K562 (cell line): ENCODE measurements around the gene ABCB6.

Source experiments
- CTCF ChIP-seq, 3 experiments: IDR thresholded peaks in 2 of 3; conservative IDR thresholded peaks in 1 of 3; 2 replicates each; pipeline ENCODE4 v1.5.1; 2011 to 2012; ENCODE audit warnings: low read length in 3 of 3, mild to moderate bottlenecking in 3 of 3, control low read depth in 2 of 3, improper control_type of control experiment in 1 of 3, inconsistent platforms in 1 of 3, low read depth in 1 of 3, mixed read lengths in 1 of 3, moderate library complexity in 1 of 3; ENCODE audit not compliant: insufficient read depth in 2 of 3
- GTF3C2 ChIP-seq: IDR thresholded peaks from 3 replicates; pipeline ENCODE4 v1.6.1; 2011; ENCODE audit warnings: borderline replicate concordance, mild to moderate bottlenecking, moderate library complexity; ENCODE audit not compliant: insufficient read length; ENCODE audit errors: extremely low read depth
- POLR2AphosphoS5 ChIP-seq: IDR thresholded peaks from 2 replicates; pipeline ENCODE4 v1.6.1; 2011; ENCODE audit warnings: mild to moderate bottlenecking, low read depth, low read length, moderate library complexity; ENCODE audit not compliant: control insufficient read depth, insufficient read depth
- SMAD3 ChIP-seq: fragments of 450-650 bp; formaldehyde crosslinking; conservative IDR thresholded peaks from 2 replicates; pipeline ENCODE4 v1.4.0; 2020; ENCODE audit warnings: mild to moderate bottlenecking
- ZNF311 ChIP-seq: fragments of 250-450 bp; sonication (Bioruptor Pico); IDR thresholded peaks from 2 replicates; pipeline ENCODE4 v1.4.0; 2020; ENCODE audit warnings: mild to moderate bottlenecking, moderate library complexity

DNA sequence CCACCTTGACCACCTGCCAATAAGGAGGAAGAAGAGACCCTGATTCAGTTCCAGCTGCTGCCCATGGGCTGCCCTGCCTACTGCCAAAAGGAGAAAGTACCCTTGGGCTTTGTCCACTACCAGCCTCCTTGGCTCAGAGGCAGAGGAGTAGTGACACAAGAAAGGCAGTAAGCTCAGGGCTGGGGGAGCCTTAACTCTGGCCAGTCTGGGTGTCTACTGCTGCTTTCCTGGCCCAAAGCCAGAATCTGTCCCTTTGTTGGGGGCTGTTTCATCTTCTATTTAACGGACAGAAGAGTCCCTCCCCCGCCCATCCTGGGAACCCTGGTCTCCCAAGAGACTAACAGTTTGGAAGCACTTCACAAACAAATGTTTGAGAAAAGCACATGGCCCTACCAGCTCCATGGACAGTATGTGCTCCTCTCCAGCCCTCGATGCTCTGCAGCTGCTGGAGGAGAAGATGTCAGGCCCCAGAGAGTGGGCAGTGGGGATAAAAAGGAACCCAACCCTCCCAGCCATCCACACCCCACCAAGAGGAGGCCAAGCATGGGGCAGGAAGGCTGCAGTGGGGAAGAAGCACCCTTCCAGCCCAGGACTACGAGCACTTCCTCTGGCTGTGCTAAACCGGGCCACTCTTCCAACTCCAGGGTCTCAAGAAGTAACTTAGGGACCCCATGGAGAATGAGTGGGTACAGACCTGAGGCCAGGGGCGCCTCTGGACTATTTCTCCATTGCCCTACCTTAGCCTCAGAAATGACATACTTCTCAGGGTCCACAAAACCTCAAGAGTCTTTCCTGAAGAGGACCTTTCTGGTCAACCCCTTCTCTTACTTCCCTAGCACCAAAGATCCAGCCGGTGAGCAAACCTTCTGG lies 9.5 kb upstream of the ABCB6 start:
- no peak for TF ChIP-seq CTCF (IDR thresholded peaks at IDR 0.05 in 2 of 3, conservative IDR thresholded peaks at IDR 0.05 in 1 of 3; ENCODE audit: insufficient read depth in 2 of 3, low read depth in 1 of 3, low read length in 3 of 3)
- TF ChIP-seq SMAD3 (CRISPR knock-in tag), result no peak
- no peak for TF ChIP-seq GTF3C2
- no peak for TF ChIP-seq POLR2AphosphoS5
- no peak for TF ChIP-seq ZNF311 (CRISPR knock-in tag)
